GM18867 (cell line): ENCODE data around the gene ADAMTSL1.

Experiments
- ATAC-seq: cut with Tn5 transposase; IDR thresholded peaks from one replicate; pipeline ENCODE4 v1.9.1; 2021; ENCODE audit warnings: mild to moderate bottlenecking, moderate library complexity; ENCODE audit not compliant: unreplicated experiment

Gene ADAMTSL1, protein sequence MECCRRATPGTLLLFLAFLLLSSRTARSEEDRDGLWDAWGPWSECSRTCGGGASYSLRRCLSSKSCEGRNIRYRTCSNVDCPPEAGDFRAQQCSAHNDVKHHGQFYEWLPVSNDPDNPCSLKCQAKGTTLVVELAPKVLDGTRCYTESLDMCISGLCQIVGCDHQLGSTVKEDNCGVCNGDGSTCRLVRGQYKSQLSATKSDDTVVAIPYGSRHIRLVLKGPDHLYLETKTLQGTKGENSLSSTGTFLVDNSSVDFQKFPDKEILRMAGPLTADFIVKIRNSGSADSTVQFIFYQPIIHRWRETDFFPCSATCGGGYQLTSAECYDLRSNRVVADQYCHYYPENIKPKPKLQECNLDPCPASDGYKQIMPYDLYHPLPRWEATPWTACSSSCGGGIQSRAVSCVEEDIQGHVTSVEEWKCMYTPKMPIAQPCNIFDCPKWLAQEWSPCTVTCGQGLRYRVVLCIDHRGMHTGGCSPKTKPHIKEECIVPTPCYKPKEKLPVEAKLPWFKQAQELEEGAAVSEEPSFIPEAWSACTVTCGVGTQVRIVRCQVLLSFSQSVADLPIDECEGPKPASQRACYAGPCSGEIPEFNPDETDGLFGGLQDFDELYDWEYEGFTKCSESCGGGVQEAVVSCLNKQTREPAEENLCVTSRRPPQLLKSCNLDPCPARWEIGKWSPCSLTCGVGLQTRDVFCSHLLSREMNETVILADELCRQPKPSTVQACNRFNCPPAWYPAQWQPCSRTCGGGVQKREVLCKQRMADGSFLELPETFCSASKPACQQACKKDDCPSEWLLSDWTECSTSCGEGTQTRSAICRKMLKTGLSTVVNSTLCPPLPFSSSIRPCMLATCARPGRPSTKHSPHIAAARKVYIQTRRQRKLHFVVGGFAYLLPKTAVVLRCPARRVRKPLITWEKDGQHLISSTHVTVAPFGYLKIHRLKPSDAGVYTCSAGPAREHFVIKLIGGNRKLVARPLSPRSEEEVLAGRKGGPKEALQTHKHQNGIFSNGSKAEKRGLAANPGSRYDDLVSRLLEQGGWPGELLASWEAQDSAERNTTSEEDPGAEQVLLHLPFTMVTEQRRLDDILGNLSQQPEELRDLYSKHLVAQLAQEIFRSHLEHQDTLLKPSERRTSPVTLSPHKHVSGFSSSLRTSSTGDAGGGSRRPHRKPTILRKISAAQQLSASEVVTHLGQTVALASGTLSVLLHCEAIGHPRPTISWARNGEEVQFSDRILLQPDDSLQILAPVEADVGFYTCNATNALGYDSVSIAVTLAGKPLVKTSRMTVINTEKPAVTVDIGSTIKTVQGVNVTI (N-terminal part only)

GRCh38 chr9:18473652-18474279, at the start of gene ADAMTSL1:
Gene ADAMTSL1, plus strand, starts transcription at chr9:18474153. Its CDS starts 80 bp downstream, at chr9:18474233.
- no peak for ATAC-seq

- no peak for ATAC-seq
Observed at GRCh38 chr9:18427691-18428090, 46.3 kb upstream of the ADAMTSL1 start.

DNA sequence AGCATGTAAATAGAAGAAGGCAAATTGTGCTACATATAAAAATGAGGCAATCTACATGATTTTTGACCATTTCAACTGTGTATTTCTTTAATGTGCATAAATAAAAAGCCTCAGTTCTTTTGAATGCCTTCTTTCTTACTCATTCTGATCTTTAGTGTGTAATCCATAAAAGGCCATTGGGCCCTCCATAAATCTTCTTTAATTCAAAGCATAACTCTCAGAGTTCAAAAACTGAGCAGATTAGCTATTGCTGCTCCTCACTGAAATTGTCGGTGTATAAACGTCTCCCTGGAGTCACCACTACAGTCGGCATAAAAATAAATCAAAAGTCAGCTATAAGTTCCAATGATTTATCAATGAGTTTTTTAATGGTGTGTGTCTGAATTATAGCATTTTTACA, 45.3 kb upstream of the ADAMTSL1 start:
- no peak for ATAC-seq

DNA sequence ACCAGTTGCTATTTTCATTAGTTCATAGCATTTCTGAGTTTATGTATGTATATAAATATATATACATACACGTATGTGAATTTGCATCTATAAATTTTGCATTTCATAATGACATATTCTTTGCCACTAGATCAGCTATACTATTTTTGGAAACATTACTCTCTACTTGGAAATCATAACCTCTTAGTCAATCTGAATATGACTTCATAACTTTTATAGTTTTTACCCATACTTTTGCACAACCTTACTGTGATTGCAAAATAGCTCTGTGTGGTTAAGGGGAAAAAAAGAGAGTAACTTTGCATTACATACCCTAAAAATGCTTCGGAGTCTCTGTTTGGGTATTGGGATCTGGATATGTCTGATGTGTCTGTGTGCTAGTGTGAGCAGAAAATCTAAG, 44.9 kb upstream of the ADAMTSL1 start:
- ATAC-seq = no peak

- no peak for ATAC-seq
Observed at GRCh38 chr9:18433620-18434019, 40.3 kb upstream of the ADAMTSL1 start.

DNA sequence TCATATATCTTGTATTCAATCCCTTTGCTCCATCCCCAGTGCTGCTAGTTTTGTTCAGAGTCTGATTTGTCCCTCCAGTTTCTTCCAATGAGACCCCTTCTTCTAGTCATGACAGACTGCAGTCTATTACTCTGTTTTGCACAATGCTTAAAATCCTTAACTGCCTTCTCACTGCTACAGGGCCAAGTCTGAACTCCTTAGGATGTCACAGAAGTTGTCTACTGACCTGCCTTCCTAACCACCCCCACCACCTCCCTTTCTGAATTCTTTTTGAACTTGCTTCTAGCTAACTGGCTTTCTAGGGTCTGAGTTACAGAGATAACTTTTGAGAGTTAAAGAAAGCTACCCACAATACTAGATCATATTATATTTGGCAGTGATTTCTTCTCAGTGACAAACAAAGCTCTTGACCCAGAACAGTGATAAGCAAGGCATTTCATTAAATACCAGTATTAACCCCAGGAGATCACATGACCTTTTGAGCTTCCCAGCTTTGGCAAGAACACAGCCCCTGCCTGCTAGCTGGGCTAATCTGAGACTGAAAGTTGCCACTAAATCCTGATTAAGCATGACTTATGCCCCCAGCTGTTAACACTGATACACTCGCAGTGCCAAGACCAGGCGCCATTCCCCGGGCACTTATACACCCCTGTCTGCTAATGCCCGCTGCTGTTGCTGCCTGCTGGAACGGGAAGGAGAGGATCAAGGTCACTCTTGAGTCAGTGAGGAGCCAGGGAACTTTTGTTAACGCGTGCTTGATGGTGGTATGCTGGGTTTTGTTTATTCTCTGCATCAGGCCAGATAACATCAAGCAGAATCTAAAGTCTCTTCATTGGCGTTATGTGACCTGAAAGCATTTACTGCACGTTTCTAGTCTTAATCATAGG, 36.4 kb upstream of the ADAMTSL1 start:
- no peak for ATAC-seq

DNA sequence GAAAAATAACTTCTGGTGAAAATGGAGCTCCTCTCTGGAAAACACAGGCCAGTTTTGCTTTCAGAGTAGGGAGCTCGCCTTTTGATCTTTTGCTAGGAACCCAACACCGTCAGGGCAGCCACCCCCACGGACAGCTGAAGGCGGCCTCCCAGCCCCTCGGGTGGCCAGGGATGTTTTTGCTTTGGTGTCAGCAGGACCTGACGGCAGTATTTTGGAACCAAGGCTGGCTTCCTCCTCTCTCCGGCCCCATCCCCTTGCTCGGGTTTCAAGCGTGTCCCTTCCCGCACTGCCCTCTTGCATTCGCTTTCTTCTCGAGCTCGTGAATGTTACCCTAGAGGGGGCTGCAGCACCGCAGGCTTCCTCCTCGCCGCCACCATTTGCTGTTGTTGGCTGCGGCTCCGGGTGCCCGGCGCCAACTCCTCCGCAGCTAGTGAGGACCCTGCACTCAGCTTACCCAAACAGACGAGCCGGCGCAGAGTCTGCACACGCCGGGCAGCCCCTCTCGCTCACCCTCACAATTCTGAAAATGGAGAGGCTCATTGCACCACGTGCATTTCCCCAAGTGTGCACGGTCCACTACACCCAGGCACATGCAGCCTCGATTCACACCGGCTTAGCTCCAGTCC, 35.5 kb upstream of the ADAMTSL1 start:
- ATAC-seq = no peak

DNA sequence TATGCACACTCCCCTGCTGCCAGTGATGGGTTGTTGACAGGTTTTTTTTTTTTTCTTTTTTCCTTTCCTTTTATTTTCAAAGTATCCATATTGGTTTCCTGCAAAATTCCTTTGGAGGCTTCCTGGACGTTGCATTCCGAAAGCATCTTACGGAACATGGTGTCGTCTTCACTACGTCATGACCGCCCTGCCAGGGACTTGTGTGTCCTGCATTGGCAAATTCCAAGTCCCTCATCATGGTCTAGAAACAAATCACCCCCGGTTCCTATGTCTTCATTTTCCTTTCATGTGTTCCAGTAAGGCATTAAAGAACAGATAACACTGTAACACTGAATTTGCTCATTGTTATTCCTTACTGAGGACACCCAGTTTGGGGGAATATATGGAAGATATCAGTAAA, 35.0 kb upstream of the ADAMTSL1 start:
- no peak for ATAC-seq

GRCh38 chr9:18441261-18441660, 32.7 kb upstream of the ADAMTSL1 start:
- no peak for ATAC-seq

DNA sequence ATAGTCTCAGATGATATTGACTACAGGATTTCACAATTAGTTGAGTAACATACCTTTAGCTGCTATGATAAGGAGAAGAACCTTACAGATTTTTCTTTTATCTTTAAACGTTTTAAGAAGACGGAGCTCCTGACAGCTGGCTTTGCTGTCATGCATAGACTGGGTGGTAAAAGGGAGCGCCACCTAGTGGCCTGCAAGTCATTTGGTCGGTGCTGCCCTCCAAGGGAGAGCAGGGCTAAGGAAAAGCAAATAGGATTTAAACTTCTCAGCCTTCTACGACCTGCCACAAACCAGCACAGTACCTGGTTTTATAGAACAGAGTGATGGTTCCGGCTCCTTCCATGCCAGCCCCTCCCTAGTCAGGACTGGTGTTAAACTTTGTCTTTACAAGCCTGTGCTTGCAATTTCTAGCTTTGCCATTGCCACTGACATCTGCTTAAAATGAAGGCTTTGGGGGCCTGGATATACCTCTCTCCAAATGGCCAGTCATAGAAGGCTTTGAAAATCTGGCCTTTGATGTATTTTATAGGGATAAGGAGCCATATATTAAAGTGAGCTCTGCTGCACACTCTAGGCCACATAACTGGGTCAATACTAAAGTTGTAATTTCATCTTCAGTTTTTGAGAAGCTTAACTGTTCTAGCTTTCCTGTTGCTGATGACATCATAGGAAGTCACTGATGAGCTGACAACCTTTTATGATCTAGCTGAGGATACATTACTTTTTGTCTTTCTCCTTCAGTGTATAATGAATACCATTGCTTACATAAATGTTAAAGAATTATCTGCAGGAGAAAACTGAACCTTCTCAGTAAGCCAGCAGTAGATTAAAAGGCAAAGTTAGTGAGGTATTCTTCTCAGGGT, 31.1 kb upstream of the ADAMTSL1 start:
- ATAC-seq = peak; percentile 98

DNA sequence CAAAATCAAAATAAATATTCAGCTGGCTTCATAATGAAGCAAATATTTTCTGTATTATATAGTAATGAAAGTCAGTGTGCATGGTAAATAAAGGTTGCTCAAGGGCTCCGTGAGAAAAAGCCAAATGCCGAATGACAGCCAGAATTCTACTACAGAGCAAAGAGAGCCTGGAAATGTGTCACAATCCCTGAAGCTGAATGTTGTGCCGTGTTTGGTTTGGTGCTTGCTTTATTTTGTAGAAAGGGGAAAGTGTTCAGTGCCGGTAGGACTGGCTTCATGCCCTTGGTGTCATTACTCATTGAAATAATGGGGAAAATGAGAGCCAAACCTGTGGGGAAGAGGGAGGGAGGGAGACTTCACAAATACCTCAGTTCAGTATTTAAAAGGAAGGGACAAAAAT, 26.8 kb upstream of the ADAMTSL1 start:
- no peak for ATAC-seq

GRCh38 chr9:18447541-18447940, 26.4 kb upstream of the ADAMTSL1 start:
- no peak for ATAC-seq

DNA sequence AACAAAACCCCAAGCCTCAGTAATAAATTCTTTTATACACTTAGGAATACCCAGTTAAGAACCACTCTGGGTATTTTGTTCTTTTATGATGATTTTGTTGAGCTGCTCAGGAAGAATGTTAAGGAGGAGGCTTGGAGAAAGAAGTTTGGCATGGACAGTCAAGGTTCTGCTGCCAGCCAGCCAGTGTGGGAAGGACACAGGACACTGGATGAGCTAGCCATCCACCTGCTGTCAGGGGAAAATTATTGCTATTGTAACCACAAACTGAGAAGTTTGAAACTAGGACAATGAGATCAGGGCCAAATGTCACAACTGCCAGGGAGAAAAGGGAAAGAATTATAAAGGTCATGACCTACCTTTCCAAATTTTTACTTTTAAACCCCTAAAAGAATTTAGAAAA, 25.9 kb upstream of the ADAMTSL1 start:
- ATAC-seq = no peak

DNA sequence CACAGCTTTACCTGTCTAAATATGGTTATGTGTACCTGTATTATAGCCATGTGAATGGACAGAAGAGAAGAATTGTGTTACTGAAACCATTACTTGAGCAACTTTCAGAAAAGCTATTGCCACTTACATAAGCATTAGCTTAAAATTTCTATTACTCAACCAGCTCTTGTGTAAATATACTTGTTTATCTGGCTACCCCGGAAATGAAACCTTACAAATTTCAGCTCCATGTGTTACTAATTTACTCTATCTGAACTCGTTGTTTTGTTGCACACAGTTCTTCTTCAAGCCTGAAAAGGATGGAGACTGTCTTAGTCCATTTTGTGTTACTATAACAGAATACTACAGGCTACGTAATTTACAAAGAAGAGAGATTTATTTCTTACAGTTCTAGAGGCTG, 22.5 kb upstream of the ADAMTSL1 start:
- no peak for ATAC-seq

DNA sequence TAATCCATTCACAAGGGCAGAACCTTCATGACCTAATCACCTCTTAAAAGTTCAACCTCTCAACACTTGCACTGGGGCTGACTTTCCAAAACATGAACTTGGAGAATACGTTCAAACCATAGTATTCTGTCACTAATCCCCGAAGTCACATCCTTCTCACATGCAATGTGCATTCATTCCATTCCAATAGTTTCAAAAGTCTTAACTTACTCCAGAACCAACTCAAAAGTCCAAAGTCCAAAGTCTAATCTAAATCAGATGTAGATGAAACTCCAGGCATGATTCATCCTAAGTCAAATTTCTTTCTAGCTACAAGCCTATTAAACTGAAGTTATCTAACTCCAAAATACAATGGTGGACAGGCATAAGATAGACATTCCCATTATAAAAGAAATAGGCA, 21.7 kb upstream of the ADAMTSL1 start:
- no peak for ATAC-seq

DNA sequence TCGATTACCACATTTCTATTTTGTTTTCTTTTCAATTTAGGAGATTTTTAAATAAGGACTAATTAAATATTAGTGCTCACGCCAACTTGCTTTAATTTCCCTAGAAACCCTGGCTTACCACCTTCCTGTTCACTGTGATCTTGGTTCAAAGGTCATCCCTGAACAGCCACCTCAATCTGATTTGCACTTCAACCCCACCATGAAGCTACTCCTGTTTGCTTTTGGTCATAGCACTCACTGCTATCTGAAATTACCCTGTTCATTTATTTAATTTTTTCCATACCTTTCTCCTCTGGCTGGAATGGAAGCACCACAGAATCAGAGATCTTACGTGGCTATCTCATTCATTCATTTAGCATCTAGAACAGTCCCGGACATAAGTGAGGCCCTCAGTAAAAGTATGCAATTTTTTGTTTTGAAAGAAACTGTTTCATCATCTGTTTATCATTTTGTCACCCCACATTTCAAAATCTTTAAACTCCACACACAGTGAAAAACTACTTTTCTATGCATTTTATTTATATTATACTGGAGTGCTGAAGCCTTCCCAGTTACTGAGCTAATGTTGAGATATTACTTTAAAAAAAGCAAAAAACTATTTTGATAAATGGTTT, 17.2 kb upstream of the ADAMTSL1 start:
- no peak for ATAC-seq

- ATAC-seq = no peak
Observed at GRCh38 chr9:18457510-18457909, 16.4 kb upstream of the ADAMTSL1 start.
